Hepatocyte (in vitro differentiated cells): ENCODE results near the gene KIF9.

ENCODE experiments used
- CTCF ChIP-seq: fragments of 200-600 bp; sonication (generic); IDR thresholded peaks from 2 replicates; pipeline ENCODE4 v1.5.1; 2016; ENCODE audit warnings: antibody characterized with exemption, mild to moderate bottlenecking; ENCODE audit not compliant: poor library complexity
- EZH2phosphoT487 ChIP-seq: fragments of 200-600 bp; sonication (generic); IDR thresholded peaks from one replicate; pipeline ENCODE4 v1.6.1; 2018; ENCODE audit warnings: antibody characterized with exemption, mild to moderate bottlenecking, low read depth, moderate library complexity; ENCODE audit not compliant: unreplicated experiment, severe bottlenecking

GRCh38 chr3:47223755-47224154, 58.8 kb downstream of the KIF9 start:
- no peak for TF ChIP-seq CTCF
- no peak for TF ChIP-seq EZH2phosphoT487
